Suppressor macrophage (primary cell): ENCODE measurements around the gene URB1.
"Not testable (repeated sequence)": the region's sequence is repeated elsewhere in the genome, so short reads cannot be mapped to it uniquely, and the experiment has no call there.

ENCODE experiments used
- DNase-seq, 4 experiments: peaks; one replicate each; pipeline ENCODE4 v3.0.0-alpha.2; 2020 to 2022
- total RNA-seq, 17 experiments: gene quantifications; one replicate each; lab custom pipeline; 2026; ENCODE audit warnings: mixed read lengths in 6 of 17, inconsistent platforms in 3 of 17; lab: John Stamatoyannopoulos, UW

URB1 gene, protein sequence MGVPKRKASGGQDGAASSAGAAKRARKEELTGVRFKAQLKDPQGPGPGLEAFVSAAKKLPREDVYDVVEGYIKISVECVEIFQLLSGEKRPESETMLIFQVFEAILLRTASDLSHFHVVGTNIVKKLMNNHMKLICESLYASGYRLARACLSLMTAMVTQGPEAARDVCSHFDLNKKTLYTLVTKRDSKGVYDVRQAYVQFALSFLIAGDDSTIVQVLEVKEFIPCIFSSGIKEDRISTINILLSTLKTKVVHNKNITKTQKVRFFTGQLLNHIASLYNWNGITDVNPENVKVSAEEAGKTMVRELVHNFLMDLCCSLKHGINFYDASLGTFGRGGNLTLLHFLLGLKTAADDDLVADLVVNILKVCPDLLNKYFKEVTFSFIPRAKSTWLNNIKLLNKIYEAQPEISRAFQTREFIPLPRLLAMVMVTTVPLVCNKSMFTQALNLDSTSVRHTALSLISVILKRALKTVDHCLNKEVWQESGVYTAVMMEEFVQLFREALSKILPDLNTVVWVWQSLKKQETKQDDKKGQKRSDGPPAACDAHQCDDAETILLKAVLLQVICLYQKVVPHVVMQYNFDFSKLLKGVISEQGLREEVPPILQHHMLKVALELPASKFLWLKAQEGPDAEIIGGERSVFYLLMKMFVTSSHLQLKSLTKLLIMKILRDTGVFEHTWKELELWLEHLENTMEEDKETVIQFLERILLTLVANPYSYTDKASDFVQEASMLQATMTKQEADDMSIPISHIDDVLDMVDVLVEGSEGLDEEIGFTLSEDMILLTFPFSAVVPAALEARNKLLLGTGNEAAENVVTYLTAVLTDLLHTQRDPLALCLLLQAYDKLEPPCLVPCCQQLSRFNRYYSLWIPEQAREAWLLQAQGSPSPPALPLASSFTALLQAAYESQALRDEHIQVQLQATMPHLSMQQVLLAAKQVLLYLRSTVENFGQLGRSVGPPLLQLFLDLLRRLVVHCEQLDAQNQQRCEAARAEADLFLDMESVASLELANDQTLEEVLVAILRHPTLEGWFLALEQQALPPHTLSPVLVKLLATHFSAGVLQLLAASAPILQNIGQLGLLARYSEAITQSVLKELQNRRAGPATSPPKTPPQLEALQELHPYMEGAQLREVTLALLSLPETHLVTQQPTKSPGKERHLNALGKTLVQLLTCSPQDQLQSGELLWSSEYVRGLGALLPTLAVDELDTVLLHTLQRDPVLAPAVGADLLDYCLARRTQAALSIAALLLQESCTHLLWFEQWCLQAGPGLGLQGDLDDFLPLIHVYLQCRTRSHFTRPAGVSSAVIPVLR (N-terminal part only)
- total RNA-seq = 18.6 to 63.0 (median 40.0) reads per million in 17 experiments

DNA sequence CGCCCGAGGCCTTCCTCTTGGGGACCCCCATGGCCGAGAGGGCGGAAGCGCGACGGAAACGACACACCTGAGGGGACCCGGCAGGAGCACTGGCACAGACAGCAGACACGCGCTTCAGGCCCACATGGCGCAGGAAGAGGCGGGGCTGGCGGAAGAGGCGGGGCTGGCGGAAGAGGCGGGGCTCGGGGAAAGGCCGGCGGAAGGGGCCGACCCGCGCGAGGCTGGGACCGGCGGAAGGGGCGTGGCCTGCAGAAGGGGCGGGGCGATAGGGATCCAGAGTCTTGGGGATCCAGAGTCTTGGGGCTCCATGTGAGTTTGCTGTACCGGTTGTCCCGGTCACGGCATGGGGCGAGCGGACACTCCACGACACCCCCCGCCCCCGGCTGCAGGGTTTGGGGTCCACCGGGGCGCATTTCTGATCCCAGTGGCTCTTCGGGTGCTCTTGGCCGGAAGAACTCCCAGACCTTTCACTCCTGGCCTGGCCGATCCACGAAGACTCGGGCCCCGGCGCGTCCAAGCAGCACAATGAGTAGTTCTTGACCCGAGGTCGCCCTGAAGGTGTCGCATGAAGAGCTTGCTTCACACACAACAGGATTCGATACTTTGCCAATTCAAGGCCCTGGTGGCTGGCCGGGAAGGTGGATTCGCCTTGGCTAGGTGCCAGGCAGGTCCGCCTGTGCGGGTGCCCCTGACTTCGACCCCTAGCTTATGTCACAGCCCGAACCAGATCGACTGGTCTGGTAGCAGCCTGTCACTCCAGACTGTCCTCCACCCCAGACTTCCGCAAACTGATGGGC lies at the start of gene URB1:
Gene URB1, minus strand, starts transcription at position 133 of the 797 bp plus-strand sequence. Its CDS starts 102 bp downstream, at position 31.
- DNase-seq = peak; percentile 90 to 97 (median 96)

DNA sequence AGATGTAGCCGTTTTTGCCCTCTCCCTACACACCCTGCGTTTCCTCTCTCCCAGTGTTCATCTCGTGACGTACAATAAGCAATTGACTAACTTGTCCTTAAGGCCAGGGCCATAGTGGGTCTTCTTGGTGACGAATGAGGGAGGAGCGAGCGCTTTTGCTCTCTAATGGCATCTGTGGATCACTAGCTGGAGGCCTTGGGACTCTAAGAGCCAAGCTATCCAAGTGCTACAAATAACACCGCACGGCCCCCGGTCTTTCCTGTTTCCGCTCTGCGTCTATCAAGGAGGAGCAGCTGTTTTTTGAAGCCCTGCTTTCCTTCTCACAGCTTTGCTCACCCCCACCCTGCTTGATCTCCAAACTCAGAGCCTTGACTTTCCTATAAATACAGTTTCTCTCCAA lies 44.9 kb upstream of the URB1 start:
- peak in 2 of 4 experiments; percentile 4 to 21 for DNase-seq

DNA sequence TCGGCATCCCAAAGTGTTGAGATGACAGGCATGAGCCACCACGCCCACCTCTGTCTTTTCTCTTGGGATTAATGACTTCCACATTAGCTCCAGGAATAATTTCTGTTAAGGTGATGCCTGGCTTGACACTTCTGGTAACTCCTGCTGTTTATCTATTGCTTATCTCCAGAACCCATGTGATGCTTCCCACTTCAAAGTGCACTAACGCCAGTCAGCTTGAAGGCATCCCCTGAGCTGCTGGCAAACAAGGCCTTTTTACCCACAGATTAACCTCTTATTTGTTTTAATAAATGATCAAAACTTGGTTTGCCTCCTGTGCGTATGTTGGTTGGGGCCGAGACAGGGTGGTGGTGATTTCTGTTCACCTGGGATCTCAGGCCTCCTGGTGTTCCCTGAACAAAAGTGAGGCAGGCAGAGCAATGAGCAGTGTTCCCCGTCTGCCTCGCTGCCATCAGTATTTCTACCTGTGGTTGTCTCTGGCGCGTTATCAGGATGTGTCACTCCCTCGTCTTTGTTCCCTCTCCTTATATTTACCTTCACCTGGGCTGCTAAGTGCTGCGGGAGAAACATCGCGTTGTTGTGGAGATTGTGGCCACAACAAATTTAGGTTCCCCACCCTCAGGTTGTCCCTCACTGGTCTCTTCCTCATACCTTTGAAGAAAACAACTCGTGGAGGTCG lies 40.3 kb upstream of the URB1 start:
- not testable (repeated sequence) for DNase-seq

DNA sequence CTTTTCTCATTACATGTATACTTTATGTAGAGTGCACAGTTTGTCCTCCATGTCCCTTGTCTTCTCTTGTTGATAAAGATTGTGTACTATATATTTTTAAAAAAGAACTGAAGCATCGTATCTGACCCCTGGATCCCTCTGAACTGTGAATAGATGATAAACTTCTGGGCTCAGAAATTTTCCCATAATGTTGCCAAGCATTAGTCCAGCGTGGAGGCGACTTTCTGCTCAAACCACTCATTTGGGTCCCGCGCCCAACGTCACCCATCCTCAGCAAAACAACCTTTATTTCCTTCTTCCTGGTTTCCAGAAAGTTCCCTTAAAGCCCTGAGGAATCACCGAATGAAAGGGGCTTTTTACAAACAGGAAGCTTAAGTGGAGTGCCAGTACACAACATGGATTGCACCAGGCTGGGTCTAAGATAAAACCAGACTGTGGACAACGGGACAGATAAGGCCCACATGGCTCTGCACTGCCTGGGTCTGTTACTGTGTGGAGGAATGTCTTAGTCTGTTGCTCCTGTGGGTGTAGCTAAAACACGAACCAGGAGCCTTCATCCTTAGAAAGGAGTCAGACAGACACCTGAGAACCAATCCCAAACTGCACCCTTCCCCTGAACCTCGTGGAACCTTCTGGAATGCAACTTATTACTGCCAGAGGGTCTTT lies 35.3 kb upstream of the URB1 start:
- no peak for DNase-seq

DNA sequence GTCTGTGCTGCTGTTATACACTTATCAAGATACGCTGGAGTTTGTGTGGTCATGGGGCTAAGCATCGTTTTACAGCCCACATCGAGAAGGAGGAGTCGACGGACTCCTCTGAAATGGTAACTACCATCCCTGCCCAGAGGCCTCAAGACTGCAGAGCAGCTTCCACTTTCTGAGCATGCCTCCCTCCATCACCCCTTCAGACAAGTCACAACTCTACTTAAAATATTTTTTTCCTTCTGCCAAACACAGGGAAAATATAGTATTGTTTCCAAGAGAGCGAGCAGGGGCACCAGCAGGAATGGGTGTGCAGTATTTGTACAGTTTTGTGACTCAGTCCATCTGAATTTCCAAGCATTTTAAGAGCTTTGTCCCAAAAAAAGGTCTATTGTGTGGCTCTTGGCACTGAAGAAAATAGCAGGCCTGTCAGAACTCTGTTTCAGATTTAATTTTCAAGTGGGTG lies 33.8 kb upstream of the URB1 start:
- no peak for DNase-seq

DNA sequence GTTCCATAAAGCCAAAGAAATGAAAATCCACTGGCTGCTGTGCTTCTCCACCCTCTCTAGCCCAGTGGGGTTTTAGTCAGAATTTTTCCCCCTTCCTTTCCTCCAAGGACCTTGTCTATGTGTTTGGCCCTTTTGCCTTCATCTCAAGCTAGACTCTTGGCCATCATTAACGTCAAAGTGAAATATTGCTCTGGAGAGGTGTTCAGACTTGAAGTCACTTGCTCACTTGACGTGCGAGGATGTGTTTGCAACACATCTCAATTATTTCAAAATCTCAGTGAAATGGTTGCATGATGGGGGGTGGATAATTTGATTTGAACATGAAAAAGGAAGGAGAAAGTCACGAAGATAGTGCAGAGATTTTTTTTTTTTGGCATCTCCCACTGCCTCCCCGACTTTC lies 33.3 kb upstream of the URB1 start:
- DNase-seq = no peak

DNA sequence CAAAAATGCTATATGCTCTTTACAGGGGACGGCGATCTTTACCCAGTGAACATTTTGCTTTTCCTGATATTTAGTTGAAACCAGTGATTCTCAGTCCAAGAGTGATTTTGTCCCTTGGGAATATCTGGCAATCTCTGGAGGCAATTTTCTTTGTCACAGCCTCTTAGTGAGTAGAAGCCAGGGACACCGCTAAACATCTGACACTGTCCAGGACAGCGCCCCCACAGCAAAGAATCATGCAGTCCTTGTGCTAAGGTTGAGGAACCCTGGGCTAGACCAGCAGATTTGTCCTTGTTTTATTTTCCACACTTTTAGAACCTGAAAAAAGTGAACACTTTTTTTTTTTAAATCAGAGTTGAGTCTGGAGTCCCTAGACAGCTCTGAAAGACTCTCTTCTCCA lies 32.8 kb upstream of the URB1 start:
- DNase-seq = no peak

DNA sequence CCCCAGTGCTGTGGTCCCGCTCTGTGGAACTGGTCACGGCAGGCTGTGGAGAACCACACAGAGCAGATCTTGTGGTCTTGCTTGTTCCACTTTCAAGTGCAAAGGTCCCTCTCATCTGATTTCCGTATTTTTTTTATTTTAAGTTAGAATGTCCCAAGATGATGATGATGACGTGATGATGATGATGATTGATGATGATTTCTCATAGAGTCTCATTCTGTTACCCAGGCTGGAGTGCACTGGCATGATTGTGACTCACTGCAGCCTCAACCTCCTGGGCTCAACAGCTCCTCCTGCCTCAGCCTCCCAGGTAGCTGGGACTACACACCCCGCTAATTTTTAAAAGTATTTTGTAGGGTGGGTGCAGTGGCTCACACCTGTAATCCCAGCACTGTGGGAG lies 31.9 kb upstream of the URB1 start:
- DNase-seq = no peak

DNA sequence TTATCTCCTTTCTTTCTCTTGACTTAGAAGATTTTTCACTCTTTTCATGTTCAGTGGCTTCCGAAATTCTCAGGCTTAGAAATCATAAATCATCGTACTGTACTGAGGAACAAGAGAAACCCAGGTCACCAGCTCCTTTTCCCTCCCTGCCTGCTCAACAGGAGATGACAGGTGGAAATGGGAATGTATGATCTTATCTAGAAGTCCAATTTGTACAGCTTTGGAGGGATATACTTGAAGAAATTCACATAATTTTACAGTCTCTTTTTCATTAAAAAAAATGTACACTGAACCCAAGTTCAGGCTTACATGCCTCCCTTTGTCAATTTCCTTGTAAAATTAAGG lies 31.4 kb upstream of the URB1 start:
- no peak for DNase-seq

DNA sequence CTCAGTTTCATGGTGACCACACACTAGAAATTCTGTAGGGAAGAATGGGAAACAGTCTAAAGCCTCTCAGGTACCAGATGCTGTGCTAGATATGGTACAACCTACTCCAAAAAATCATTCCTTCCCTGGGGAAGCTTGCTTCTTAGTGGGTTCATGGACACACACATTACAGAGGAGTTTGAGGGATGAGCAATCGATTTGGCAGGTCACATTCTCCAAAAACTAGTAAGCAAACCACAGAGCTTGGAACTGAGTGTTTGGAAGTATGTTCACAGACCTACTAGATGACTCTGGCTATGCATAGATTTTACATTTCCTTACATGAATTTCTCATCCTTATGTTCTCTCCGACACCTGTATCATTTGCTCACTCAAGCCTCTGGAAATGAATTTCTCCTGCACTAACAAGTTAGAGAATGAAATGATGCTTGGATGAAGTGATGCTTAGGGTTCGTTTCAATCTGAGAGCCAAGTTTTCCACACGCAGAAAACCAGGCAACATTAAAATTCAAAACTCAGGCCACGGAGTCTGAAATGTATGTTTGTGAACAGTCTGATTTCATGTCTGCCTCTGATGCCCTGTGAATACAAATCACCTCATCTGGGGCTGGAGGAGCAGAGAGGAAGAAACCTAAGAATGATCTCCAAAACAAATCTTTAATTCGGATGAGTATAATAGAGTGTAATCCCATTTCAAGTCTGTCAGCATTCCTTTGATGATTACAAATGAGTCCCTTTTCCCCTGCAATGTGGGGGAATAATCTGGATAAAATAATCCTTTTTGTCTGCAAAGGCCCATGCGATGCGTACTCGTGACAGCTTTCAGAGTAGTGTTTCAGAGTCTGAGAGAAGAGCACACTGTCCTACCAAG lies 30.7 kb upstream of the URB1 start:
- DNase-seq = no peak

DNA sequence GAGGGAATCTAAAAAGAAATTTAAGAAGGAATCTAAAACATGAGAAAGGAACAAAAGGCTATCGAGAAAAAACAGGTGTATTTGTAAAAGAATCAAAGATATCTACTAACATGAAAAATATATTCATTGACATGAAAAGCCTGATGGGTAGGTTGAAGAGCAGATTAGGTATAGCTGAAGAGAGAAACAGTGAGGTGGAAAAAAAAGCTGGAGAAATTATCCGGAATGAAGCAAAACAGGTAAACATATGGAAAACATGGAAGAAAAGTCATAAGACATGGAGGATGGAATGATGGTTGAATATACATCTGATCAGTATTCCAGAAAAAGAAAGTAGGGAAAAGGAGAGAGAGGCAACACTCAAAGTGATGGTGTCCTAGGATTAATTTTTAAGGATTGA lies 29.3 kb upstream of the URB1 start:
- DNase-seq = no peak

DNA sequence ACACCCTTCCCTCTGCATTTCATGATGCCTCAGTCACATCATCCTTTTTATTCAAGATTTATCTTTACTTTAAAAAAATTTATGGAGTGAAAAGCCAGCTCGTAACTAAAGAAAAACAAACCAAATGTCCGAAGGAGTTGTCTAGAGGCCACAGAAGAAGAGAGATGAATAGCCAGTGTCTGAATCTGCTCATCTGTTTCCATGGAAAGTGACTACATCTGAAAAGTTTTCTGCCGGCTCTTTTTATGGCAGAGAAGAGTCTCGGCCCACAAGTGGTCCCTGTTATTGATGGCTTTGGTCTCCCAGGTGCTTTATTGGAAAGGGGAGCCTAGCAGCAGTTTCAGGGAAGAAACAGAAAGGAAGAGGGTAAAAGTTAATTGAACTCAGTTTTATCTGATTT lies 25.3 kb upstream of the URB1 start:
- DNase-seq = no peak

DNA sequence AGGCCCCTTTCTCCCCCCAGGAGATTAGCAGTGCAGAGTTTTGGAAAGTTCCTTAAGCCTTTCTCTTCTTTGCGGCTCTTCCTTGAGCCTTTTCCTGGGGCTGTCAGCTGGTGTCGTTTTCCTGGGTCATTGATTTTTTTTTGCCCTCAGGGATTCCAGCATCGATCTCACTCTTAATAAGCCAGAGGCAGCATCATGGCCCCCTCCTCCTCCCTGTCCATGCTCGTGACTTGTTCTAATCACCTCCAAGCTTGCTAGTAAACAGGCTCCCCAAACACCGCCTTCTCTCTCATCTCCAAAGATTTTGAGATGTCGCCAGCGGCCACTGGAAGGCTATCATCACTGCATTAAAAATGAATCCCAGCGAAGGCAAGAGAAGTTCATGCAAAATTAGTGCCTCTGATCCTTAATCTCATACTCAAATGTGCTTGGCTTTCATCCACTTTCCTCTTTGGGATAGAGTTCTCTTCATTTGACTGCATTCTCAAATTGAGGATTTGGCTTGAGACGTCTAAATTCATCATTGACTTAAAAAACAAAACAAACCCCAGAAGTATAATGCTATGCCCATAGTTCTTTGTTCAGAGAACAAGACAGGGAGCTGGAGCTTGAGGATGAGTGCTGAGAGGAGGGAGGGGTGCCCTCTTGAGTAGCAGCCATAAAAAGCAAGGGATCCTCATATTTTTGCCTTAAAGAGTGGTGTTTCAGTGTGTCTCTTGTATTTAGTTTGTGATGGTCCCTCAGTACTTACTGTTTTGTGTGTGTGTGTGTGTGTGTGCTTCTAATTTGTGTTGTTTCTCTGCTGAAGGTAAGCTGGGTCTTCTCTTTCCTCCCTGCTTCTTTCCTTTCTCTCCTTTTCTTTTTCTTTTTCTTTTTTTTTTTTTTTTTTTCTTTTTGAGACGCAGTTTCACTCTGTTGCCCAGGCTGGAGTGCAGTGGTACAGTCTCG lies 22.9 kb upstream of the URB1 start:
- no peak for DNase-seq

DNA sequence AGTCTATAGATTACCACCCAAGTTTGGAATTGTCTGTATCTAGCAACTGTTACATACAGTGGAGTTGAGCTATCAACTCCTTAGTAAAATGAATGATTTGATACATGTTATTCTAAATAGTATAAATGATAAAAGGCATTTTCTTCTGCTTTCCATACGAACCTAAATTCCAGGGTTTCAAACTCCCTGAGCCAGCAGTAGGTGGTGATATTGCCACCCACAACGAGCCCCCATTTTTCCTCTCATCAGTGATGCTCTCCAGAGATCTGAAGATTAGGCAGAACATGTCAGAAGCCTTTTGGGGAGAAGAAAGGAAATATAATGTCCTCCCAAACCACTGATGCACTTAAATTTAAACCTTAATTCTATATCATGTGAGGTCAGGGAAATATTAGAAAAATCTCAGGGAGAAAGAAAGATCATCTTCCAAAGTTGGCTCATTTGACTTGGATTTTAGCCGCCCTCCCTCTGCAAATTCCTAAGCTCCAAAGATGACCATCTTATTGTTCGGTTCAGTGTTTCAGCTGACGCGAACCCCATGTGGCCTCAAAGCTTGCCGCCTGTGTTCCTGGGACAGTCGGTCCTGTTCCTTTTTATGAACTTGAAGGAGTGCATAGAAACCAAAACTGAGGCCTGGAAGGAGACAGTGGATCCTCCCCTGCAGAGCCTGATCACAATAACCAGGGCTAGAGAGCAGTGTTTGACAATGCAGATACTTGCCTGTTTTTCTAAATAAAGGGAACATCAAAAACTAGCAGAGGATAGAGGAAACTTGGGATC lies 22.0 kb upstream of the URB1 start:
- DNase-seq = no peak

DNA sequence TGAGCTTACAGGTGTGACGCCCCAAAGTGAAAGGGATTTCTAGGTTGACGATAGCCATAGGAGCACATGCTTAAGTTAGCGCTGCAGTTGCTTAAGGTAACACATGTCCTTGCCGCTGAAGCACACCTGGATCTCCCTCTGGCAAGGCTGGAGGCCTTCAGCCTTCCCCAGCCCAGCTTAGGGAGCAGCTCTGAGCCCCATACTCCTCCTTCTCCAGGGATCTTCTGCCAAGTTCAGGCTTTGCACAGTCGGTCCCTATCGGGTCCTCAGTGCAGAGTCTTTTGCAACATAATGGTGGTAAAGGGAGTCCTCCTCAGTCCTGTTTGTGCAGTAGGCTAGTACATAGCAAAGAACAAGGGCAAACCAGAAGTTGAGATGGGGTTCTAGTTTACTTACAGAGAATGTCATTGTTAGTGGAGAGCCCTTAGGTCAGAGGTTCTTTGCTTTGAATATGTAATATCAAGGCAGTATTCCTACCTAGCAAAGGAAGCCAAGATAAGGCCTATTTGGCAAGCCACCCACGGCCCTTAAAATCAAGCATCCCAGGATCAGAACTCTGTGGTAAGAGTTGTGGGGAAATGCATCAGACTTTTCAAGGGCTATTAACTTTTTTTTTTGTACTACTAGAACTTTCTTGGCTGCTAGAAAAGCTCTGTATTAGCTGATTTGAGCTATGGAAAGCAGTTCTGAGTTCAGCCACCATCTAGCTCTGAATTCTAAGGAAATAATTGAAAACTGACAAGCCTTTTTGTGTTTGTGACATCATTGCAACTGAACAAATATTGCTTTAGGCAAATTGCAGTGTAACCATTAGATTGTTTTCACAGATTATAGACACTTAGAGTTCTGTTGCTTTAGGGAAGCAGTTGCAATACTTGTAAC lies 21.1 kb upstream of the URB1 start:
- DNase-seq = no peak

DNA sequence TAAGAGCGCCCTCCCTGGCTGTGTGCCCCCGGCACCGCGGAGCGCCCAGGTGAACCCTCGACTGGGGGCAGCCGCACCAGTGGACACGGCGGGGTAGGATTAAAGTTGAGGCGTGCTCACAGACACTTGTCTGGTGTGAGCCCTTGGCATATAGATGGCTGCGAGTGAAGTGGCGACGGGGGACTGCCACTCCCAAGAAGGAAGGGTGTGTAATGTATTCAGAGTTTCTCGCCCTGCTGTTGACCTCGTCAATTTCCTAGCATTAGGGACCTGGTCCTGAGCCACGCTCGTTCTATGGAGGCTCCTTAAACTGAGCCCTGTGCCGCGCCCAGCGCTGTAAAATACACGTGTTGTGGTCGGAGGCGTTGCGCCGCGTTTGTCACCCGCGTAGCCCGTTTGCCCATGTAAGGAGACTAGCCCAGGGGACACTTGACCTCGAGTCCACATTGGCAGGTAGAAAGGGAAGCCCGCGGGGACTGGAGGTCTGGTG lies 20.2 kb upstream of the URB1 start:
- no peak for DNase-seq
